ENCODE measurements around the gene TRPV5.

The TRPV5 gene

DNA sequence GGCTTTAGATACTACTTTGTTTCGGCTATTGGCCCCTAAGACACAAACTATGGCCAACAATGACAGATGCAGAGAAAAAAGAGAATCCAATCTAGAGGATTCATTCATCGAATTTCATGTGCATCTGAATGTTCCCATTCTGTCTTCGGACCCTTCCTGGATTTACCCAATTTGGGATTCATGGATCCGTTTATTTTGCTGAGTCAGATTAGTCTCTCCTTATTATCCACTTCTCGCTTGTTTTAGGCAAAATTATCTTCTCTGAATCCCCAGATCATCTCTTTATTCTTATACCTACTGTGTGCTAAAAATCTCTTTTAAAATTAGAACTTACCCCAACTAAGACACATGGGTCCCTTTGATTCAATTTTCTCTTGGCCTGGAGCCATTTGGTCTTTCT, 54.5 kb downstream of the TRPV5 start:
- H3K4me2 ChIP-seq (ENCODE audit: low read length): no peak overlapping the region
- H3K79me2 ChIP-seq (ENCODE audit: low read length): no peaks in the 10 kb centered on the region
- H3K4me1 ChIP-seq (ENCODE audit: low read length): peaks cover 33% of the 10 kb centered on the region
- H3K9me3 ChIP-seq (ENCODE audit: insufficient read depth, low read length): no peaks in the 10 kb centered on the region
- no peak overlapping the region for H2AFZ ChIP-seq (ENCODE audit: low read depth, low read length)
- TF ChIP-seq, protein P1, sequence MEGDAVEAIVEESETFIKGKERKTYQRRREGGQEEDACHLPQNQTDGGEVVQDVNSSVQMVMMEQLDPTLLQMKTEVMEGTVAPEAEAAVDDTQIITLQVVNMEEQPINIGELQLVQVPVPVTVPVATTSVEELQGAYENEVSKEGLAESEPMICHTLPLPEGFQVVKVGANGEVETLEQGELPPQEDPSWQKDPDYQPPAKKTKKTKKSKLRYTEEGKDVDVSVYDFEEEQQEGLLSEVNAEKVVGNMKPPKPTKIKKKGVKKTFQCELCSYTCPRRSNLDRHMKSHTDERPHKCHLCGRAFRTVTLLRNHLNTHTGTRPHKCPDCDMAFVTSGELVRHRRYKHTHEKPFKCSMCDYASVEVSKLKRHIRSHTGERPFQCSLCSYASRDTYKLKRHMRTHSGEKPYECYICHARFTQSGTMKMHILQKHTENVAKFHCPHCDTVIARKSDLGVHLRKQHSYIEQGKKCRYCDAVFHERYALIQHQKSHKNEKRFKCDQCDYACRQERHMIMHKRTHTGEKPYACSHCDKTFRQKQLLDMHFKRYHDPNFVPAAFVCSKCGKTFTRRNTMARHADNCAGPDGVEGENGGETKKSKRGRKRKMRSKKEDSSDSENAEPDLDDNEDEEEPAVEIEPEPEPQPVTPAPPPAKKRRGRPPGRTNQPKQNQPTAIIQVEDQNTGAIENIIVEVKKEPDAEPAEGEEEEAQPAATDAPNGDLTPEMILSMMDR (IDR thresholded peaks at IDR 0.05; ENCODE audit: low read depth, low read length): no peak
- TF ChIP-seq EZH2phosphoT487 (IDR thresholded peaks at IDR 0.05; ENCODE audit: low read depth): no peak
- H4K20me1 ChIP-seq (ENCODE audit: insufficient read depth, low read length): no peaks in the 10 kb centered on the region
- no peak overlapping the region for H3K4me3 ChIP-seq (ENCODE audit: low read length)
- no peak overlapping the region for H3K9ac ChIP-seq (ENCODE audit: low read length)
- peaks cover 23% of the 10 kb centered on the region for H3K27me3 ChIP-seq (ENCODE audit: low read depth, low read length)
- H3K27ac ChIP-seq (ENCODE audit: low read length): no peak overlapping the region
- no peaks in the 10 kb centered on the region for H3K36me3 ChIP-seq (replicated peaks; ENCODE audit: low read depth, low read length)

DNA sequence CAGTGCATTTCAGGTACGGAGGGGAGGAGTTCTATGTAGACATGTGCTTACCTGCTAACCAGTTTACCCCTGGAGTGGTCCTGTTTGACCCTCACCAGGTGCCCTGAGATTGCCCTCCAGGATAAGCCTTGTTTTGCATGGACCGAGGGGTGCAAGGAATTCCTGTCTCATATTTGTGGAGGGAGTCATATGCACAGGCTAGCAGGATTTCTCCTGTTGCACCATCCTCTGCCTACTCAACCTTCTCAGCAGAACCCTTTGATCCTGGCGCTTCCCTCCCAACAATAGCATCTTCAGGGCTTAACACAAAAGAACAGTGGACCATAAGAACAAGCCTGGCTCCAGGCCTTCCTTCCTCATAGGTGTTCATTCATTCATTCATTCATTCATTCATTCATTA, 55.2 kb downstream of the TRPV5 start:
- H3K79me2 ChIP-seq (ENCODE audit: low read length): no peaks in the 10 kb centered on the region
- H4K20me1 ChIP-seq (ENCODE audit: insufficient read depth, low read length): no peaks in the 10 kb centered on the region
- no peak overlapping the region for H3K27ac ChIP-seq (ENCODE audit: low read length)
- H3K36me3 ChIP-seq (replicated peaks; ENCODE audit: low read depth, low read length): no peaks in the 10 kb centered on the region
- H3K9me3 ChIP-seq (ENCODE audit: insufficient read depth, low read length): no peaks in the 10 kb centered on the region
- H3K9ac ChIP-seq (ENCODE audit: low read length): no peak overlapping the region
- no peak overlapping the region for H3K4me3 ChIP-seq (ENCODE audit: low read length)
- H2AFZ ChIP-seq (ENCODE audit: low read depth, low read length): no peak overlapping the region
- peaks cover 23% of the 10 kb centered on the region for H3K27me3 ChIP-seq (ENCODE audit: low read depth, low read length)
- TF ChIP-seq, protein P1 (IDR thresholded peaks at IDR 0.05; ENCODE audit: low read depth, low read length): no peak
- TF ChIP-seq EZH2phosphoT487 (IDR thresholded peaks at IDR 0.05; ENCODE audit: low read depth): no peak
- H3K4me1 ChIP-seq (ENCODE audit: low read length): peaks cover 28% of the 10 kb centered on the region
- no peak overlapping the region for H3K4me2 ChIP-seq (ENCODE audit: low read length)

DNA sequence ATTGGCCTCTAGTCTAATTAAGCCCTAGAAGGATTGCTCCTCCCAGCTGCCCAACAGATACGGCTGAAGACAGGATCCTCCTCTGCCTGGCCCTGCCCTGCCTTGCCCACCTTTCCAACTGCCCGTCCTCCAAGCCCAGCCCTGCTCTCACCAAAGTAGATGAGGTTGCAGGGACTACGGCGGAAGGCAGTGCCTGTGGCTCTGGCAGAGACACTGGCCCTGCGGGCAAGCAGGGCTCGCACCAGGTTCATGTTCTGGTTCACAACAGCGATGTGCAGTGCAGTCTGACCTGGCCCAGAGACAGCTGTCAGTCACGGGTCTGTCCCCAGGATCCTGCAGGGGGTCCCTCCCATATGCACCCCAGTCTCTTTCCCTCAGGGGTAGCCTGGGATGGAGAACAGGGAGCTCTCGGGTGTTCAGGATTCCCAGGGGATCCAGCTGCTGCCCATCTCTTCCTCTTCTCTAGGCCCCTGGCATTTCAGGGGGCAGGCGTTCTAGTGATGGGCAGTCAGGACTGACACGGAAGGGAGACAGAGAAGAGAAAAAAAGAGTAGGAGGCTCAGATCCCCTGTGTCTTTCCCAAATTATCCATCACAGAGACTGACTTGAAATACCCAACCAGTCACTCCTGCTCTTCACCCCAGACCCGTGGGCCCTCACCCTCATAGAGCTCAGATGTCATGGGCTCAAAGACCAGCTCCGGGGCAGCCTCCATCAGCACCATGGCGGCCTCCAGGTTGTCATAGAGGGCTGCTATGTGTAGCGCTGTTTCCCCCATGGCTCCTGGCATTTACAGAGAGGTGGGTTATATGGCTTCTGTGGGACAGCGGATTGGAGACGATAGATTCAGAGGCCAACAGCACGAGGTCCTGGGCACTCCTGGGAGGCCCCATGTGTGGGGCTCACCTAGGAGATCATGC, 56.3 kb downstream of the TRPV5 start:
- H3K9ac ChIP-seq (ENCODE audit: low read length): no peak overlapping the region
- H3K4me1 ChIP-seq (ENCODE audit: low read length): peaks cover 18% of the 10 kb centered on the region
- H3K27ac ChIP-seq (ENCODE audit: low read length): no peak overlapping the region
- H2AFZ ChIP-seq (ENCODE audit: low read depth, low read length): no peak overlapping the region
- H3K4me3 ChIP-seq (ENCODE audit: low read length): no peak overlapping the region
- TF ChIP-seq, protein P1 (IDR thresholded peaks at IDR 0.05; ENCODE audit: low read depth, low read length): no peak
- TF ChIP-seq EZH2phosphoT487 (IDR thresholded peaks at IDR 0.05; ENCODE audit: low read depth): no peak
- no peaks in the 10 kb centered on the region for H3K9me3 ChIP-seq (ENCODE audit: insufficient read depth, low read length)
- H3K27me3 ChIP-seq (ENCODE audit: low read depth, low read length): peaks cover 23% of the 10 kb centered on the region
- no peak overlapping the region for H3K4me2 ChIP-seq (ENCODE audit: low read length)
- H4K20me1 ChIP-seq (ENCODE audit: insufficient read depth, low read length): no peaks in the 10 kb centered on the region
- H3K79me2 ChIP-seq (ENCODE audit: low read length): no peaks in the 10 kb centered on the region
- H3K36me3 ChIP-seq (replicated peaks; ENCODE audit: low read depth, low read length): no peaks in the 10 kb centered on the region

DNA sequence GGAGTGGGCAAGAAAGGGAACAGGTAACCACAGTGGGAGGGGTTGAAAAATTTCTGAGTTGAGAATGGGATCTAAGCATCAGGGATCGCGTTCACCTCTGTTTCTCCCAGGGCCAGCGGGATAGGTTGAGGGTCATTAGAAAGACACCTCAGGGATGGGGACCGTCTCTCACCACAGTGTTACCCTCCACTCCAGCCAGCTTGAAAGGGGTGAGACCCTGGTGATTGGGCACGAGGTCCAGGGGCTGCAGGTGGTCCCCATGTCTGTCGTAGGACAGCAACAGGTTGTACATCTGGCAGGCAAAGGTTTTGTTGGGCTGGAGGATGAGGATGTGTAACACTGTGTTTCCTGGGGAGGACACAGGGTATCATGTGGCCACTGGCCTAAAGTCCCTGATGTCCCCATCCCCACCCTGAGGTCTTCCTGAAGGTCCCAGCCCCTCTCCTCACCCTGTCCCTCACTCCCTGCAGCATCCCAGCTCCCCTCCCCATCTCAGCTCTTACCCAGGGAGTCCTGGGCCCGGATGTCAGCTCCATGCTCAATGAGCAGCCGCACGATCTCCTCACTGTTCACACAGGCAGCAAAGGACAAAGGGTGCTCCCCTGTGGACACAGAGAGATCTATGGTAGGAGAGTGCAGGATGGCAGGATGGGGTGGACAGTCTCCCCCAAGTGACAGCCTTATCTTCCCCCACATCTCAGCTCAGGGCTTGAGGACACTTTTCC, 57.1 kb downstream of the TRPV5 start:
- Histone ChIP-seq H3K9me3 (ENCODE audit: insufficient read depth, low read length) (no peaks in the 10 kb centered on the region), H3K4me2 (ENCODE audit: low read length) (no peak overlapping the region), H3K27ac (ENCODE audit: low read length) (no peak overlapping the region), H3K4me3 (ENCODE audit: low read length) (no peak overlapping the region), H3K79me2 (ENCODE audit: low read length) (no peaks in the 10 kb centered on the region), H4K20me1 (ENCODE audit: insufficient read depth, low read length) (no peaks in the 10 kb centered on the region), H3K4me1 (ENCODE audit: low read length) (peaks cover 9% of the 10 kb centered on the region), H2AFZ (ENCODE audit: low read depth, low read length) (no peak overlapping the region), H3K9ac (ENCODE audit: low read length) (no peak overlapping the region), H3K27me3 (ENCODE audit: low read depth, low read length) (peaks cover 23% of the 10 kb centered on the region), H3K36me3 (replicated peaks; ENCODE audit: low read depth, low read length) (no peaks in the 10 kb centered on the region)
- no peak for TF ChIP-seq EZH2phosphoT487 (IDR thresholded peaks at IDR 0.05; ENCODE audit: low read depth)
- TF ChIP-seq, protein P1 (IDR thresholded peaks at IDR 0.05; ENCODE audit: low read depth, low read length): no peak
